GM18508 (cell line): ENCODE results near the gene FIGN.

Experiments
- ATAC-seq: cut with Tn5 transposase; IDR thresholded peaks from one replicate; pipeline ENCODE4 v1.9.1; 2021; ENCODE audit warnings: moderate number of reproducible peaks; ENCODE audit not compliant: insufficient read depth, unreplicated experiment

Gene FIGN, protein sequence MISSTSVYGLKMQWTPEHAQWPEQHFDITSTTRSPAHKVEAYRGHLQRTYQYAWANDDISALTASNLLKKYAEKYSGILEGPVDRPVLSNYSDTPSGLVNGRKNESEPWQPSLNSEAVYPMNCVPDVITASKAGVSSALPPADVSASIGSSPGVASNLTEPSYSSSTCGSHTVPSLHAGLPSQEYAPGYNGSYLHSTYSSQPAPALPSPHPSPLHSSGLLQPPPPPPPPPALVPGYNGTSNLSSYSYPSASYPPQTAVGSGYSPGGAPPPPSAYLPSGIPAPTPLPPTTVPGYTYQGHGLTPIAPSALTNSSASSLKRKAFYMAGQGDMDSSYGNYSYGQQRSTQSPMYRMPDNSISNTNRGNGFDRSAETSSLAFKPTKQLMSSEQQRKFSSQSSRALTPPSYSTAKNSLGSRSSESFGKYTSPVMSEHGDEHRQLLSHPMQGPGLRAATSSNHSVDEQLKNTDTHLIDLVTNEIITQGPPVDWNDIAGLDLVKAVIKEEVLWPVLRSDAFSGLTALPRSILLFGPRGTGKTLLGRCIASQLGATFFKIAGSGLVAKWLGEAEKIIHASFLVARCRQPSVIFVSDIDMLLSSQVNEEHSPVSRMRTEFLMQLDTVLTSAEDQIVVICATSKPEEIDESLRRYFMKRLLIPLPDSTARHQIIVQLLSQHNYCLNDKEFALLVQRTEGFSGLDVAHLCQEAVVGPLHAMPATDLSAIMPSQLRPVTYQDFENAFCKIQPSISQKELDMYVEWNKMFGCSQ

DNA sequence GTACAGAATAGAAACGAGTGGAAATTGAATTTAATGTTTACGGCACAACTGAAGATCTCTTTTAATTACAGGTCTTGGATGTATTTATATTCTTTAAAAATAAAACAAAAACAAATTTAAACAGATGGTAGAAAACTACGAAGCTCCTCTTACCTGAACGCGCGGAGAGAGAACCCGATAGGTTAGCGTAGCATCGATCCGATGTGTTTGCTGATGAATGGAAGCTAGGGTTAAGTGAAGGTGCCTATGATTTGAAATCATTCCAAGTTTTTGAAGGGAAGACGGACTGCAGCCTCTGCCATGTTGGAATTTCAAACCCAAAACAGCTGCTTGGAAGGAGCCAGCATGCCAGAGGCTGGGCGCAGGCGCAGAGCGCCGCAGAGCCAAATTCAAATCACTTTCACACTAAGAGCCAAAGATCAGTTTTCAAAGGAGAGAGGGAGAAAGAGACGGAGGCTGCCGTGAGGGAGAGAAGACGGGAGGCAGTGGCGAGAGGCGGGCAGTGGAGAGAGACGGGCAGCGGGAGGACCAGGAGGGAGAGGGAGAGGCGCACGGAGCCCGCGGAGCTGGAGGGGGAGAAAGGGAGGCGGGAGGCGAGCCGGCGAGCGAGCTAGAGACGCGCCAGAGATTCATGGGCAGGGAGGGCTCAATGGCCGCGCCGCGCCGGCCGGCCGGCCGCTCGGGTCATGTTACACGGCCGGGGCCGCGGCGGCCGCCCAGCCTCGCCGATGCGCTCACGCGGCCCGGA is at the start of gene FIGN:
TSS of gene FIGN (minus strand) at position 324 of the 748 bp plus-strand sequence. CDS start 1,081 bp downstream, outside the sequence.
- no peak for ATAC-seq

DNA sequence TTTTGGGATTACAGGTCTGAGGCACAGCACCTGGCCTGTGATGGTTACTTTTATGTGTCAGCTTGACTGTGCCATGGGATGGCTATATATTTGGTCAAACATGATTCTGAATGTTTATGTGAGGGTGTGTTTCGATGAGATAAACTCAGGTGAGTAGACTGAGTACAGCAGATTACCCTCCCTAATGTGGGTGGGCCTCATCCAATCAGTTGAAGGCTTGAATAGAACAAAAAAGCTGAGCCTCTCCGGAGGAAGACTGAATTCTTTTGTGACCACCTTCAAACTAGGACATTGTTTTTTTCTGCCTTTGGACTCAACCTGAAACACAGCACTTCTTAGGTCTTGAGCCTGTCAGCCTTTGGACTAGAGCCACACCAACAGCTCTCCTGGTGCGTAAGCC is 49.4 kb upstream of the FIGN start:
- ATAC-seq: no peak

DNA sequence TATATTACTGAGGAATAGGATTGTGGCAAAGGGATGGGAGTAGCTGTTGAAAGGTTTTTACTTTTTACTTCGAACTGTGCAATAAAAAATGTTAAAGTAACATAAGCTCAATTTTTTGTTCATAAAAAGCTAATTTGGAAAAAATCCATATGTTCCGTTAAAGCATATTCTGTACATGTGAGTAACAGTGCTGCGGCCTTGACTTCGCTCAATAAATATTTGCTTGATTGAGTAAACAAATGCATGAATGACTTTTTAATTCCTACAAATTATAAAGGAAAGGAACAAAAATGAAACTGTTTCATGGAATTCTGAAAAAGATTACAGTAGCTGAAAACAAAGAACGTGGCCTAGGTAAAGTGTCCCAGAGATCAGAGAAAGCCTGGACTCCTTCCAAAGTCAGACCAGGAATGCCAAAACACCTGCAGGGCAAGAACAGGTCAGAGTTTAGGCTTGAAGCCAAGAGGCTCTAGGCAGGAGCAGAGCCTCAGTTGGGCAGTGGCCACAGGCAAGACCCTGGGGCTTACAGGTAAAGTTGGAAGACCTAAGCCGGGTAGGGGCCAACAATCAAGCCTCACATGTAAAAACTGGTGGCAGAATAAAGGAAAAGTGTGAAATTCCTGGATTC is 44.3 kb upstream of the FIGN start:
- no peak for ATAC-seq

DNA sequence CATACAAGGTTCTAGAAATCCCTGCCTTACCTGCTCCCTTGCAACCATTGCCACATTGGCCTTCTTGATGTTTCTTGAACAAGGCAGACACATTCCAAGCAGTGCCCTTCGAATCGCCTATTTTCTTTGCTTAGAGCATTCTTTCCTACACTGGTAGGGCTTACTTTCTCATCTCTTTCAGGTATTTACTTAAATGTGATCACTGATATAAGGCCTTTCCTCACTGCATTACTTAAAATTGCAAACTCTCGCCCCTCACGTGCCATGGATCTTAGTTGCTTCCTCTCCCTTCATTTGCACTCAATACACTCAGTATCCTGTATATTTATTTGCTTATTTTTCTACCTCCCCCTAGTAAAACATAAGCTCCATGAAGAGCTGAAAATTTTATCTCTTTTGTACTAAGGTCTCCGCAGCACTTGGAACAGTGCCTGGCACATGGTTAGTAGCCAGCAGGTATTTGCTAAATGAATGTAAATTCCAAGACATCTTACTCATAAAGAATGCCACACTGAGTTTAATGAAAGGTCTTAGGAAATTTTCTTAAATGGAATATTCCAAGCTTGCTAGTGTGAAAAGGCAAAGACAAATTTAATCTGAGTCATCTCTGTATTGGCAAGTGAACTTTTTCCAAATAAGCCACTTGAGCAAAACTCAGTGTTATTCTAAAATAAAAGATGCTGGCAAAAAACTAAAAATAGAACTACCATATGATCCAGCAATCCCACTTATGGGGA is 42.4 kb upstream of the FIGN start:
- ATAC-seq: no peak

DNA sequence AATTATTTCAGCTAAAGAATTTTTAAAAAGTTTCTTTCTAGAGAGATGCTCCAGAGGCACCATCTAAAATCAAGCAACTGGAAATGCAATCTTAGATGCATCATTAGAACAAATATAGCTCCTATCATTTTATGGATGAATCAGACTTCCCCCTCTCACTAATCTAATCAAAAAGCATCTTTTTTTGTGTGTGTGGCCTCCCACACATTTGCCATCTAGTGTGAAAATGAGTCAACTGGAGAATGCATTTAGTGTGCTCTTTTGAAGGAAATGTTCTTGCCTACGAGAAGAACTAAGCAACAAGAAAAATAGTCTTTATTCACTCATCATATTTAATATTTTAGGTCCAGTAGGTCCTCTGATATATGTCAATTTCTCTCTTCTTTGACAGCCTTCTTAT is 39.5 kb upstream of the FIGN start:
- ATAC-seq: no peak

DNA sequence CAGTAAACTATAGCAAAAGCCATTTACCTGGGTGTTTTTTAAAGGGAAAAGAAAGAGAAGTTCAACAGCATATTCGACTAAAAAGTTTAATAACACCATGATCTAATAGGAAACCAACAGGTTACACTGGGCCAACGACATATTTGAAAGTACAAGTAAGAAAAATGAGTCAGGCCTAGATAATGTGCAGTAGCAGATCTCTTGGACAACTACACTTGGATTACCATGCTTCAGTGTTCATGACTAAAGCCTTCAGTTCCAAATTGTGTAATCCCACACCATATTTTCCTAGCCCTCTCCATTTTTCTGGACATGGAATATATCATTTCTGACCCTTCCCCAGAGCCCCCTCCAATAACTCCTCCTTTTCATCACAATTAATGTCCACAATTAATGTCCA is 39.1 kb upstream of the FIGN start:
- no peak for ATAC-seq

DNA sequence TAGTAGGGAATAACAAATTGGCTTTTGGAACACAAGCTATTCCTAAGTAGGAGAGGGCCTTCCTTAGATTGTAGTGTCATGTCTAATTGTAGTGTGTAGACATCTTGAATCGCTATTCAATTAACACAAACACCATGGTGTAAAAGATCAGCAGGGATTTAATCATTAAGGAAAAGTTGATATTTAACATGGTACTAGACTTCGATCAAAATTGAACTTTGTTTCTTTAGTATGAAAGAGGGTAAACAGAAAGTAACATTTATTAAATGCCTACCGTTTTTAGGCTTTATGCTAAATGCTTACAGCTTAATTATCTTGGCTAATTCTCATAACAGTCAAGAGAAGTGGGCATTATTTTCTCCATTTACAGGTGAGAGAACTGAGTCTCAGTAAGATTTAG is 37.5 kb upstream of the FIGN start:
- no peak for ATAC-seq

DNA sequence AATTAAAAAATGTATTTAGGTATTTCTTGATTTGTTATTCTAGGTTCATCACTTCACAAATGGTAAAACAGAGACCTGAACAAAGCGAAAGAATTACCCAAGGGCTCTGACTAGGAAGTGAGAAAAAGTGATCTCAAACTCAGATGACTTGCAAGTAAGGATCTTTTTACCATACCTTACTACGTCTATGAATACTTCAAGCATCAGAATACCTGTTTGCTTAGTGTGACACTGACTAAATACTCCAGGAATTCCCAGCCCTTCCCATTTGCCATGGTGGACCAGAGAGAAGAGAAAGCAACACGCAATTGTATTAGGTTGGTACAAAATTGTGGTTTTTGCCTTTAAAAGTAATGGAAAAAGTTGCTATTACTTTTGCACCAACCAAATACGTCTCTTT is 35.8 kb upstream of the FIGN start:
- ATAC-seq: no peak

DNA sequence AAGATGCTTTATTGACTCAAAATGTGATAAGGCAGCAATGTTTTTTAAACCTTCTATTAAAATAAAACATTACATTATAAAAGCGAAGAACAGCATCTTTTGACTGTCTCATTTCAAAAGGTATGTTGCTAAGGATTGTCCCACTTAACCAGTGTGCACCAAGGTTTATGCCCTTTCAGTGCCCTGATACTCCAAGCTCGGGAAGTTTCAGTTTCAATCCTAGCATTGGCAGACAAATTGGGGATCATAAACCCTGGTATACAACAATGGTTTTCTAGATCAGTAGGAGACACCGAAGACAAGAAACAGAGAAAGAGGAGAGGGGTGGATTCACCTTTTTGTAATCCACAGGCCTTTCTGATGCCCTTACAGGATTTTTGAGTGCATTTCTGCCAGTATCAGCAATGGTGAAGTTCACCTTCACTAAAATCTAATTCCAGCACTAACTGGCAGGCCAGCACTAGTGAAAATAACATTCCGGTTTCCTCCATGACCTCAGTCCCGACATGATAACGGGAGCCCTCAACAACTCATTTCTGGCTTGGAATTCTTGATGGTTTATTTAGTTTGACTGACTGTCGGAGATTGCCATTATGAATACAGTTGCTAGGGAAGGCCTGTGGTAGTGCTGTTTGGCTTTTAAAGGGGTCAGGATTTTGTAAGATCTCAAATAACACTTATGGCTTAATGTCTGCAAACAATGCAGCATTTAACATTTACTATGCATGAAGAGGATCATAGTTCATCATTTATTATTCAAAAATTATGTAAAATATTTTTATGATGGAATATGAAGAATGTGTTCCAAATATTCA is 33.3 kb upstream of the FIGN start:
- ATAC-seq: no peak

DNA sequence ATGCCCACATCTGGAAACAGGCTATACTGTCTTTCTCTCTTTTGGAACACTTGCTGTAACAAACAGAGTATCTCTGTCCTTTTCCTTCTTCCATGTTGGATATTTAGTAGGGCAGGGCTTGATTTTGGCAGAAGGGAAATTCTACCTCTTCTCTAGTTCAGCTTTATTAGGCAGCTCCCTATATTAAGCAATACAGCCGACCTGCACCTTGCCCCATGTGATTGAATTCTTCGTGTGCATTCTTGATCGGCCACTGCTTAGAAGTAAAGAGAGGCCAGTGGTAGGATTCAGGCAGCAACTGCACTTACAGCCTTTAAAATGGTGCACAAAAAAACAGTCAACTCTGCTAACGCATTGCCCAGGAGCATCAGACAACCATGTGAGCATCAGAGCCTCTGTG is 31.3 kb upstream of the FIGN start:
- ATAC-seq: no peak

DNA sequence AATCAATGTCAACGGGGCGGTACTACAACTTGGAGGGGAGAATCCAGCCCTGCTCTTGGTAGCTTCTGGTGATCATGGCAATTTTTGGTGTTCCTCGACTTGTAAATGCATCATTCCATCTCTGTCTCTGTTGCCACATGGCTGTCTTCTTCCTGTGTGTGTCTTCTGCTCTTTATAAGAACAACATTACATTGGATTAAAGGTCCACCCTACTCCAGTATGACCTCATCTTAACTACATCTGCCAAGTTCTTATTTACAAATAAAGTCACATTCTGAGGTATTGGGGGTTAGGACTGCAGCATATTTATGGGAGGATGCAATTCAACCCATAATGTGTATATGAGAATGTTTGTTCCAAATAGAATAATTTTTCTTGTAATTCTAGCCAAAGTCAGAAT is 28.8 kb upstream of the FIGN start:
- no peak for ATAC-seq

DNA sequence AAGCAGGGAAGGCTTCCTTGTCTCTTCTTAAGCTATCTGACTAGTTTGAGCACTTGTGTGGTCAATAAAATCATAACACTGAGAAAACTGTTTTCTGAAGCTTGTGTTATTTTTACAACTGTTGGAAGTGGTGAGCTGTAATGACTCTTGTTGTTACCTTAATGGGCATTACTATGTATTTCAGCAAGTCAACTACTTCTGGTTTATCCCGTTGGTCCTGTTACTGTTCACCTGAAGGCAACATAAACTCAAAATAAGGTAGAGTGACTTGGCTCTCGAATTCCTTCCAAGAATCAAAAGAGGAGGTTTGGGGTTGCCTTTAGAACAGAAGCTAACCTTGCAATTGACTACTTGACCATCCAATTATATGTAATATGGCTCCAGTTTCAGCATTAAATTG is 23.2 kb upstream of the FIGN start:
- no peak for ATAC-seq

DNA sequence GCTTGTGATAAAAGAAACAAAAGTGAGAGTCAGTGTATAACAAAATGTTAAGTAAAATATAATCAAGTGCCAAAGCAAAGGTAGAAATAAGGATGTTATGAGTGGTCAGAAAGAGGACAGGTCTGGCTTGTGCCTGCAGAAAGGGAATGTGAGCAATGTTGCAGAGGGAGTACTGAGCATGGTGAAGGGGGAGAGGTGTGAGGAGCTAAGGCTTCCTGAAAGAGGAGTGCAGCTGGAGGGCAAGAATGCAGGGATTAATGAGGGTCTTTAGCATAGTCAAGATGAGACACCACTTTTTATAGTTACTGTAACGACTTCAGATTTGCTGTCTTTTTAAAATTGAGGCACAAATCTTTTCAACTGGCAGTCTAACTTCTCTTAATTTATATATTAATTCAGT is 22.0 kb upstream of the FIGN start:
- no peak for ATAC-seq

DNA sequence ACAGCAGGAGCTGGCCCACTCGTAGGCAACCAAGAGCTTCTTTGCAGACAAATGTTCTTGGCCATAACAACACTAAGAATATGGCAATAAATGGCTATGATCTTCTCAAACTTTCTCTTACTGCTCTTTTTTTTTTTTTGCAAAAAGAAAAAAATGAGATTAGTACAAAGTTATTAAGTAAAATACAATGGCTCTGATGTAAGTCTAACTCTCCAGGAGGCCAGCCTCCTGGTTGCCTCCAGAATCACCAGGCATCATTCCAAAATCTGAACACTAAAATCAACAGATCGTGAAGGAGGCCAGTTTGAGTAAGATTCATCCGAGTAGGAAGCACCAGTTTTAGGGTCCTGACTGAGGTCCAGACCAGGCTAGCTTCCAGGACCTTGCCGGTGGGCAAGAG is 20.8 kb upstream of the FIGN start:
- ATAC-seq: no peak

DNA sequence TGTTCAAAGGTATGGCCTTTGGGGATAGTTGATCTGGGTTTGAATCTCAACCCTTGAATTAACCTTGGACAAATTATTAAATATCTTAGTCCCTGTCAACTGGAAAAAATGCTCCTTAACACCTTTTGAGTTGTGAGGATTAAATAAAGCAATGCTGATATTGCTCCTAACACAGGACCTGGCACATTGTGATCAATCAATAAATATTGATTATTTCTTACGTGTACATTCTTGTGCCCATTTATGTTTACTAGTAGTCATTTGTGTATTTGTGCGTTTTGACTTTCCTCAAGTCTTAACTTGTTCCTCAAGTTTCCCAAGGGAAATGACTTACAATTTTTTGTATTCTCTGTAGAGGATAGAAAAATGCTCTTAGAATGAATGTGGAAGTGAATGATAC is 19.6 kb upstream of the FIGN start:
- ATAC-seq: no peak

DNA sequence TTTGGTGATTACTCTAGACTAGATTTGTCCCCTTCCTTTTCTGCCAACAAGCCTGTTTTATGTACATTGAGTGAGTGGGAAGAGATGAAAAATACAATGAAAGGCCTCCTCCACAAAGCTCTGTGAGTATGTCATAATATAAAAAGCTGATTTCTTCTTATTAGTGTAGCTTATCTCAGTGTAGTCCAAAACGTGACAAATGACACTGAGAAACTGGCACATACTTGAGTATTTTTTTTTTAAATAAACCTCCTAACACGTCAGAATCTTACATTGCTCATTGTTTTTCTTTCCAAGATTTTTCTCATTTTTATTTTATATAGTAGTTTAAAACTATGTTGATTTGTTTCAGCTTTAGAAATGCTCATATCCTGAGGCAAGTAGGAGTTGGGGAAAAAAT is 17.9 kb upstream of the FIGN start:
- no peak for ATAC-seq

DNA sequence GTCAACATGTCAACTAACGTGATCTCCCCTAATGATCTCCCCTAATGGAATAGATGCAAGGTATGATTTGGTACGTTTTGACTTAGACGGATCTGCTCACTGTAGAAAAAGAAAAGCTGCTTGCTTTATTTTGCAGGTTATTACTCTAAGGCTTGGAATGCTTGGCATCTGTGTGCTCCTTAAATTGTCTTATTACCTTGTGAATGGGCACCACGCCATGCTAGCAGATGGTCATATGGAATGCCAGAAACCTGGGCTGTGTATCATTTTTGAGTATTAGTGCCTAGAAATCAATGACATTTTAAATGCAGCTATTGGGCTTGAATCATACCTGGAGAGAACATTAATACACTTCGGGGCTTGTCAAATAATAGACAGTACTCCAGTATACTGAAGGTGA is 16.5 kb upstream of the FIGN start:
- ATAC-seq: no peak

DNA sequence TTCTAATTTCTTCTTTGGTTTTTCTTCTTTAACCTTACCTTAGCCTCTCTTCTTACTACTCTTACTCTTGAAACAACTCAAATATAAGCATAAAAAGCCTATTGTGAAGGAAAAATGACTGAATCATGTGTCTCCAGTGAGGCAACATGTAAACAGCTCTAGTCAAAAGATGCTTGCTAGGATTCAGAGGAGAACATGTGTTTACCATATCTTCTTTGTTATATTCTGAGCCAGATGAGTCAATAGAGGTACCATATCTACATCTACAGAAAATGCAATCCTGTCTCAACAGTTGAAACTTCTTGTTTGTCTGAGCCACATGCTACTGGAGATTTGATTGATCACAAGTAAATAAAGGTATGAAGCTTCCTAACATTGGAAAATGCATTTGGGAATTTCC is 15.9 kb upstream of the FIGN start:
- no peak for ATAC-seq

DNA sequence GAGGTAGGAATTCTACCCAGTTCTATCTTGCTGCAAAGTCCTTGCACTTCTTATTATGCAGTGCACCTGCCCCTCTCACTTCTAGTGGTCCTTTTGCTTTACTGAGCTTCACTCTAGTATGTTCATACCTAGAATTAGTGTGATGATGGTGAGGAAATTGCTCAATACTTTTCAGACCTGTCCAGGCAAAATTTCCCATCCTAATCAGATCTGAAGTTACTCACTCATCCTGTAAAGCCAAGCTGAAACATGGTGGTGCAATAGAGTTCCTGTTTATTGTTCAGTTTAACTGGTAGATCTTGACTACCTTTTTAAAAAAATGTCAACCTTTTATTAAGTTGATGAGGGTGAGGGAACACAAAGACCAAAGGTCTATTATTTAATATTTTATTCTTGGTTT is 12.6 kb upstream of the FIGN start:
- ATAC-seq: no peak
